Stimulated activated CD4-positive, alpha-beta T cell treated with anti-CD3 and anti-CD28 coated beads, Interleukin-12 subunit alpha, Interleukin-12 subunit beta, amount 100 ng/mL, for 24 hours (primary cell): ENCODE data around the gene CPPED1.

ENCODE experiments used
- DNase-seq, 2 experiments: peaks; one replicate each; pipeline ENCODE4 v3.0.0-alpha.2; 2020; ENCODE audit warnings: low read depth in 2 of 2

The CPPED1 gene

GRCh38 chr16:12737563-12737962 lies 66.1 kb downstream of the CPPED1 start:
- DNase-seq, result no peak

- DNase-seq, result no peak
These were observed 67.9 kb downstream of the CPPED1 start for GRCh38 chr16:12735805-12736204.

- no peak for DNase-seq
These were observed 71.1 kb downstream of the CPPED1 start for GRCh38 chr16:12732600-12732999.

GRCh38 chr16:12729448-12729847 lies 74.2 kb downstream of the CPPED1 start:
- DNase-seq, result no peak

GRCh38 chr16:12728469-12728868 lies 75.2 kb downstream of the CPPED1 start:
- DNase-seq, result no peak

GRCh38 chr16:12724226-12724625 lies 79.5 kb downstream of the CPPED1 start:
- DNase-seq, result no peak

GRCh38 chr16:12723681-12724080 lies 80.0 kb downstream of the CPPED1 start:
- DNase-seq, result no peak

- no peak for DNase-seq
These were observed 81.8 kb downstream of the CPPED1 start for GRCh38 chr16:12721841-12722421.

GRCh38 chr16:12719972-12720371 lies 83.7 kb downstream of the CPPED1 start:
- DNase-seq, result no peak

- DNase-seq, result no peak
These were observed 87.0 kb downstream of the CPPED1 start for GRCh38 chr16:12716658-12717057.

- no peak for DNase-seq
These were observed 93.9 kb downstream of the CPPED1 start for GRCh38 chr16:12709807-12710206.

- DNase-seq, result no peak
These were observed 95.4 kb downstream of the CPPED1 start for GRCh38 chr16:12708266-12708665.

GRCh38 chr16:12706628-12707027 lies 97.1 kb downstream of the CPPED1 start:
- DNase-seq, result no peak

- DNase-seq, result no peak
These were observed 99.1 kb downstream of the CPPED1 start for GRCh38 chr16:12704492-12705111.

- DNase-seq, result no peak
These were observed 99.8 kb downstream of the CPPED1 start for GRCh38 chr16:12703935-12704334.

- no peak for DNase-seq
These were observed 103.5 kb downstream of the CPPED1 start for GRCh38 chr16:12700161-12700560.

GRCh38 chr16:12699161-12699560 lies 104.5 kb downstream of the CPPED1 start:
- DNase-seq, result no peak

GRCh38 chr16:12697437-12697836 lies 106.2 kb downstream of the CPPED1 start:
- no peak for DNase-seq

- DNase-seq, result no peak
These were observed 108.2 kb downstream of the CPPED1 start for GRCh38 chr16:12695454-12695853.

- no peak for DNase-seq
These were observed 113.7 kb downstream of the CPPED1 start for GRCh38 chr16:12690024-12690423.

- DNase-seq, result no peak
These were observed 114.5 kb downstream of the CPPED1 start for GRCh38 chr16:12688951-12689850.

- no peak for DNase-seq
These were observed 117.9 kb downstream of the CPPED1 start for GRCh38 chr16:12685806-12686205.
